HG02970 (cell line): ENCODE results near the gene ULBP2.
"Not testable (repeated sequence)": the region's sequence is repeated elsewhere in the genome, so short reads cannot be mapped to it uniquely, and the experiment has no call there.

Experiments
- ATAC-seq: cut with Tn5 transposase; IDR thresholded peaks from one replicate; pipeline ENCODE4 v1.9.1; 2021; ENCODE audit warnings: mild to moderate bottlenecking, moderate library complexity, moderate number of reproducible peaks; ENCODE audit not compliant: unreplicated experiment, low FRiP score

The ULBP2 gene

DNA sequence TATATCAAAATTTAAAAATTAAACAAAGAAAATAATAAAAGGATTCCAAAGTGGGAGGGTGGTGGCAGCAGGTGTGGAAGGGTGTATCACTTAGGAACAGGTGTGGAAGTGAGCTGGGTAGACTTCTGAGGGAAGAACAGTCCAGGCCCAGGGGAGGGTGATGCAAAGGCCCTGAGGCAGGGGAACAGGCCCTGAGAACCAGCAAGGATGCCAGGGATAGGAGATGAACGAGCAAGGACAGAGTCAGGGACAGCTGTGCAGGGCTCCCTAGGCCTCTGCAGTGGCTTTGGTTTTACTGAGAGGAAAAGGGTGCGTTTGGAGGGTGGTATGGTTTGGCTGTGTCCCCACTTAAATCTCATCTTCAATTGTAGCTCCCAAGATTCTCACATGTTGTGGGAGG, 34.5 kb upstream of the ULBP2 start:
- no peak for ATAC-seq

DNA sequence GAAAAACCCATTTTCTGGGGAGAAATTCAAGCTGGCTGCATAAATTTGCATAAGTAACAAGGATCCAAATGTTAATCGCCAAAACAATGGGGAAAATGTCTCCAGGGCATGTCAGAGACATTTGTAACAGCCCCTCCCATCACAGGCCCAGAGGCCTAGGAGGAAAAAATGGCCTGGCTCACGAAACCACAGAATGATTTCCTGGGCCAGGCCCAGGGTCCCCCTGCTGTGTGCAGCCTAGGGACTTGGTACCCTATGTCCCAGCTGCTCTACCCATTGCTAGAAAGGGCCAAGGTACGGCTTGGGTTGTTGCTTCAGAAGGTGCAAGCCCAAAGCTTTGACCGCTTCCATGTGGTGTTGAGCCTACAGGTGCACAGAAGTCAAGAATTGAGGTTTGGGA, 33.3 kb upstream of the ULBP2 start:
- not testable (repeated sequence) for ATAC-seq

DNA sequence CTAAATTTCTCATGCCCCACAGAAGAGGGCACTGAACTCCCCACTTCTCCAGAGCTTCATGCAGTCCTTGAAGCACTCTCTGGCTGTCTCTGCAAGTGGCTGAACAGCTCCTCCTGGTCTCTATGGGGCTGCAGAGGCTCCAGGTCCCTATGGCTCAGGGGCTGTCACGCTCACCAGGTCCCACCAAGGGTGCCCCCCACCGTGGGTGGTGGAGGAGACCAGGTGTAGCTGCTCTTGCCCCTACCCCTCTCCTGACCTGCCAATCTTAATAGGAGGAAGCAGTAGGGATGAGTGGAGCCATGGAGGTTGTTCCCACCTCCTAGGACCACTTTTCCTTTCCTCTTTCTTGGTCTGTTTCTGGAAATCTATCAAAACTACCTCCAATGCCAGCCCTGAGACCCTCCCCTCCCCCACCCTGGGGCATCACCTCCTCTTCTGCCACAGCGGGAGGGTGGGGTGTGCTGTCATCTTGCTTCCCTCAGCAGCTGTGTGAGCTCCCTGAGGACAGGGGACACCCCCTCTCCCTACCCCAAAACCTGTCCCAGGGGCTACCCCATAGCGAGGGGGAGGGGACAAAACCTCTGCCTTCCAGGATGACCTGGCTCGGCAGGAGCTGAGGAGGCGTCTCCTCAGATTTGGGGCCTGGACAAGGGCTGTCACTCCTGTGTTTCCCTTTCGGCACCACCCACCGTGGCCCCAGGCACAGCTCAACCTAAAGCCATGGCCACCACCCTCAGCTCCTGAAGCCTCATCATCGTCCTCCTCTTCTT, 31.9 kb upstream of the ULBP2 start:
- no peak for ATAC-seq

DNA sequence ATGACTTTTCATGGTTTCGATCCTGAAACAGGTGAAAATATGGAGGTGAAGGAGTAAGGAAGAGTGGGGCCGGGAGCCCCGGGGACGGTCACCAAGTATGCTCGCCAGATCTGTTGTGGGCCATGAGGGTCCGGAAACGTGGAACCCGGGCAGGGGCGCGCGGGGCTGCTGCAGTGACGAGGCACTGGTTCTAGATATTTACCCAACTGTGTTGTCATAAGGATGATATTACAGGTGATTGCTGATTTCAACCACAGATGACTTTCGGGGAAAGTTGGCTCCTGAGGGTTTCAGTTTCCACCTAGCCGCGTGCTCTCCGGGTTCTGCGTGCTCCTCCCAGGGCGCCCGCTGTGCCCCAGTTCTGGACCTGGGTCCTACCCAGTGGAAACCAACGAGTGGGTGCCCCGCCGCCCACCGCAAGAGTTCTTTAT, 31.1 kb upstream of the ULBP2 start:
- no peak for ATAC-seq

DNA sequence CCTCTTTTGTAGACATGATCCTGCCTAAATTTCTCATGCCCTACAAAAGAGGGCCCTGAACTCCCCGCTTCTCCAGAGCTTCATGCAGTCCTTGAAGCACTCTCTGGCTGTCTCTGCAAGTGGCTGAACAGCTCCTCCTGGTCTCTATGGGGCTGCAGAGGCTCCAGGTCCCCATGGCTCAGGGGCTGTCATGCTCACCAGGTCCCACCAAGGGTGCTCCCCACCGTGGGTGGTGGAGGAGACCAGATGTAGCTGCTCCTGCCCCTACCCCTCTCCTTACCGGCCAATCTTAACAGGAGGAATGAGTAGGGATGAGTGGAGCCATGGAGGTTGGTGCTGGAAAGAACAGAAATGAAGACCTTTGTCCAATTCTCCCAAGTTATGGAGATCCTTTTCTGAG, 29.1 kb upstream of the ULBP2 start:
- ATAC-seq = not testable (repeated sequence)

DNA sequence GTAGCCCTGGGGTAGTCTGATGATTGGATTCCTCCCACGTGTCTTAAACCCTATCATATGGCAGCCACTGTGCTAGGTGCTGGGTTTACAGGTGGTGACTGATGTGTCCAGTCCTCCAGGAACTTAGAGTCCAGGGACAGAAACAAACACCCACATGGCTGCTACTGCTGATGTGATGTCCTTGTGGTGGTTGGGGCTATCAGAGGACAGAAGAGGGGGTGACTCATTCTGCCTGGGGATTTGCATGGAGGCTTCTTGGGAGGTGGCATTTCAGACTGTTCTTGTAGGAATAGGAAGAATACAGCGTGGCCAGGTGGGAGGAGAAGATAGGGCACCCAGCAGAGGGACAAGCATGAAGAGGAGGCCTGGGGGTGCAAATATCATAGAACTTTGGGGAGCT, 28.7 kb upstream of the ULBP2 start:
- no peak for ATAC-seq

DNA sequence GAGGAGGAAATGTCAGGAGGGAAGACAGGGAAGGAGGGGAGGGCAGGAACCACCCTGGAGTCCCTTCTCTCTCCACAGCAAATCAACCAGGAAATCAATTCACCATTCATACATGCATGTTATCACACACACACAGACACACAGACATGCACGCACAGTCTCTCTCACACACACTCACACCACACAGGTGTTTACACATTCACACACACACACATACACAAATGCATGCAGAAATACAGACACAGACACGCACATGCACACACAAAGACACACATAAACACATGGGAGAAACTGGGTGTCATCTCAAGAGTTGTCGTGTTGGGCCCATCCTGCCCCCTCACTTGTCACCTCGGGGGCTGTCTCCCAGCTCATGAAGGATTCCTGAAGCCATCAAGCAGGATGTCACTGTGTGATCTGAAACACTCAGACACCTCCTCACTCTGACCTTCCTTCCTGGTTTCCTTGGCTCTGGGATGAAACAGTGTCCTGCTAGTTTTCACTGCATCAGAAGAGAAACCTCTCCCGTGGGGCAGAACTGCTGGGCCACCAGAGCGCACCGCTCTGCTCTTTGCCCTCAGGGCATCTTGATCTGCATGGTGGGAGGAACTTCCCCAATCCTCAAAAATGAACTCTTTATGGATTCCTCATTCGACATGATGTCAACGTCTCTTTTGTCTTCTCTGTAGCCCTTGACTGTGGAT, 28.1 kb upstream of the ULBP2 start:
- ATAC-seq = no peak

DNA sequence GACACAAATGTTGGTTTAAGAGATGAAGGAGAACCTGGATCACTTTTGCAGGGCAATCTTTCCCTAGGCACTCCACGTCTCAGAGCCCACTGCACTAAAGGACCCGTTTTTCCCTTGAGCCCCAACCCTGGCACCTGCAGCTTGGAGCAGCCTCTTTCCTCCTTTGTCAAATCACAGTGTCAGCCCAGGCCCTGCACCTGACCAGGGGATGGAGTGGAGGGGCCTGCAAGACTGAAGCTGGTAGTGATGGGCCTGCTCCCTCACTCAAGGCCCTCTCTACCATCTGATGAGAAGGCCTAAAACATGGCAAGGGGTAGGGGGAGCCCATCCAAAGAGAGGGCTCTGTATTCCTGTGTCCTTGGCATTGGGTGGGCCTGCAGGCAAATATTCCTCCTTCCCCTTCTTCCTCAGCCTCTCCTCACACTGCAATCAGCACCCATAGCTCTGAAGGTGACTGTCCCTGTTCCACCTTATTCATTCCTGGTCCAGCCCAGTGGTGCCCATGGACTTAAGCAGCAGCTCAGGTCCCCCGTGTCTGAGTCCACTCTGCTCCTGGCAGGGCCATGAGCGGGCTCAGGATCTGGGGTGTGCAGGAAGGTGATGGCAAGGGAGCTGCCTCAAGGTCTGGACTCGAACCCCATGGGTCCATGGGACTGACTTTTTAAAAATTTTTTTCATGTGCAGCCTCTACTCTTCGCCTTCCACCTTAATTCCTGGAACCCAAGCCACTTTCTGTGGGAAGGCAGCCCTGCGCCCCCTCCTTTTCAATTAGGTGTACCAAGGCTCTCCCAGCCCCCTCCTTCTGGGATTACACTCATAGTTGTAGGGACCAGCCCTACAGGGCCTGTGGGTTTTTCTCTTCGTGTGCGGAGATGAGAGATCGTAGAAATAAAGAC, 25.6 kb upstream of the ULBP2 start:
- no peak for ATAC-seq

DNA sequence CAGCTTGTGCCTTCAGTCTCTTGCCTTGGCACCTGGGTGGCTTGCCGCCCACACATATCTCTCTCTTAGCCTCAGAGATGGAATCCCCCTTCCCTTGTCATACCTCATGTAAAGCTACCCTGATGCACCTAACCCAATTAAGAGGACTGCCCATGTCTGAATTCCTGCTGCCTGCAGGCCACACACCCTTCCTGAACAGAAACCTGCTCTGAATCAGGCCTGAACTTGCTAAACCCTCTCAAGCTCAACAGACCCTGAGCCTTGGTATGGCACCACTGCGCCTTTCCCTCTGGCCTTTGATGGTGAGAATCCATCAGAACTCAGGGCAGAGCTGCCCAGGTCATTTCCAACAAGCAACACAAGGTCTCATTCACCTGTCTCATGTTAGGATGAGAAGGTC, 24.1 kb upstream of the ULBP2 start:
- no peak for ATAC-seq

DNA sequence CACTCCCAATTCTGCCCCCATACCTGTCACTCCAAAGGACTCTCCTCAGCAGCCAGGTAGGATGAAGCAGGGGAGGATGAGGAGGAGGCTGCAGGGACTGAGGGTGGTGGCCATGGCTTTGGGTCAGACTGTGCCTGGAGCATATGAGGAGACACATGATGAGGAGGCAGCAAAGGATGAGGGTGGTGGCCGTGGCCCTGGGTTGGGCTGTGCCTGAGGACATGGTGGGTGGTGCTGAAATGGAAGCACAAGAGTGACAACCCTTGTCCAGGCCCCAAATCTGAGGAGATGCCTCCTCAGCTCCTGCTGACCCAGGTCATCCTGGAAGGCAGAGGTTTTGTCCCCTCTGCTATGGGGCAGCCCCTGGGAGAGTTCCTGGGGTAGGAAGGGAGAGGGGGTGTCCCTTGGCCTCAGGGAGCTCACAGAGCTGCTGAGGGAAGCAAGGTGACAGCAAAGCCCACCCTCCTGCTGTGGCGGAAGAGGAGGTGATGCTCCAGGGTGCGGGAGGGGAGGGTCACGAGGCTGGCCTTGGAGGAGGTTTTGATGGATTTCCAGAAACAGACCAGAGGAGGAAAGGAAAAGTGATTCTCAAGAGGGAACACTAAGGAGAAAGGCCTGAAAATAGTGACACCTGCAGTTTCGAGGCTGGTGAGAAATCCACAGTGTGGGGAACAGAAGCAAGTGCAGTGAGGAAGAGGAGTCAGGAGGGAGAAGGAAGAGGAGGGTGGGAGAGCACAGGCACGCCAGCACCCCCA, 23.5 kb upstream of the ULBP2 start:
- no peak for ATAC-seq

DNA sequence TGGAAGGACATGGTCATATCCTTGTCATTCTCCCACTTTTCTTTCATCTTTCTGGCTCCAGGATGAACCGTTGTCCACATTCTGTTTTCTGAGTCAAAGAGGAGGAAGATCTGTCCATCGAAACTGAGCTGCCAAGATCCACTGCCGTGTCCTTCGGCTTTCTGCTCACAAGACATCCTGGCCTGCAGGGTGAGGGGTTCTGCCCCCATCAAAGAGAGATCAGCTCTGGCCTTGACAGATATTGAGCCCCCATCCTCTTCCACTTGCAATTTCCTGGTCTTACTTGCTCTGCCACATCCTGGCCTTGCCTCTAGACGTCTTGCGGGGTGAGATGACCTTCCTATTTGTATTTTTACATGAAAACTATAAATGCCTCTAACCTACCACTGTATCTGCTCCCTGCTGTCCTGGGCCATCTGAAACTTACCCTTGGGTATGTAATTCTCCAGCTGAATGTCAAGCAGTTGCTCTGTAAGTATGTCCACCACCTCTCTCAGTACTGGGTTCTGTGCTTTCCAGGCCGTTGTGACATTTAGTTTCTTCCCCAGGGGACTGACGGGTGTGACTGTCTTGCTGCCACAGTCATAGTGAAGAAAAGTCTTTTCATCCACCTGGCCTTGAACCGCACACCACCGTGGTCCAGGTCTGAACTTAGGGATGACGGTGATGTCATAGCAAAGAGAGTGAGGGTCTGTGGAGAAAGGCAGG, 22.5 kb upstream of the ULBP2 start:
- ATAC-seq = not testable (repeated sequence)

DNA sequence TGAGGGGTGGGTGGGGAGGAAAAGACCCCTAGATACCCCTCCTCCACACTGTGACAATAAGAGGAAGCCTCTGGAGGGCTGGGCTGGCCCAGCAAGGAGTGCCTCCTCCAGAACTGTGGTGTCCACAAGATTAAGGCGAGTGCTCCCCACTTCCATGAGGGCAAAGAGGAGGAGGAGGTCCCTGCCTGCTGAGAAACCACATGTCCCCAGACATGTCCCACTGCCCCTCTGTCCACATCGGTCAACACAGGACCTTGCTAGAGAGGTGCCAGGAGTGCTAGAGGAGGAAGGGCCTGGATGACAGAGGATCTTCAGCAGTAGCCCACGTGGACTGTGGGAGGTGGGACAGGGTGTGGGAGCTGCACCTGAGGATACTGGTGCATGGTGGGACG, 22.0 kb upstream of the ULBP2 start:
- ATAC-seq = no peak

DNA sequence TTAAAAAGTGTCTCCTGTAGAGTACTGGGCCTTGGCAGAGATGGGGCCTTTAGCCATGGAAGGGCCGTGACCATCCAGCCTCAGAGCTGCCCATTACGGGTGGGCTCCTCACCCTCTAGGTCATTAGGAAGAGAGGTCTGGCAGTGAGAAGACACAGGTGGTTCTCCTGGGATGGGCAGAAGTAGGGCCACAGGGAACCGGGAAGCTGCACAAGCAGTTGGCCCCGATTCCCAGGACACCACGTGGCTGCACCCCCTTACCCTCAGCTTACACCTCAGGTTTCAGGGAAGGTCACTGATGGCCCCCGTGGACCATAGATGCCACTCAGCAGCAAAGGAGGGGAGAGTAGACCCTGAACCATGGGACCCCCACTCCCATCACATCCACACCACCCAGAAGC, 20.5 kb upstream of the ULBP2 start:
- ATAC-seq = no peak

DNA sequence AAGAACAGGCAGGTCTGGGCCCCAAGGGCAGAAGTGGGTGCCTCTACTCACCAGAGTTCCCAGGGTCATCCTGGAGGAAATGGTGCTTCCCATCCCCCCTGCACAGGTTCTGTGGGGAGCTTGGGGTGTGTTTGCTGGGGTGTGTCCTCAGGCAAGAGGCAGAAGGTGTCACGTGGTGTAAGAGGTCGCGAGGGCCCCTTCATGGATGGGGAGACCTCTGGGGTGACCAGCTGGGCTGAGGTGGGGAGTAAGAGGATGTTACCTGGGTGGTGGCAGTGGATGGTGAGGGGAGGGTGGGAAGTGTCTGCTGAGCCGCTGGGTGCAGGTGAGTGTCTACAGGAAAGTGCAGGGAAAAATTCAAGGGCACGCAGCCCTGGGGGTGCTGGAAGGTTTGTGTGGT, 19.7 kb upstream of the ULBP2 start:
- not testable (repeated sequence) for ATAC-seq

DNA sequence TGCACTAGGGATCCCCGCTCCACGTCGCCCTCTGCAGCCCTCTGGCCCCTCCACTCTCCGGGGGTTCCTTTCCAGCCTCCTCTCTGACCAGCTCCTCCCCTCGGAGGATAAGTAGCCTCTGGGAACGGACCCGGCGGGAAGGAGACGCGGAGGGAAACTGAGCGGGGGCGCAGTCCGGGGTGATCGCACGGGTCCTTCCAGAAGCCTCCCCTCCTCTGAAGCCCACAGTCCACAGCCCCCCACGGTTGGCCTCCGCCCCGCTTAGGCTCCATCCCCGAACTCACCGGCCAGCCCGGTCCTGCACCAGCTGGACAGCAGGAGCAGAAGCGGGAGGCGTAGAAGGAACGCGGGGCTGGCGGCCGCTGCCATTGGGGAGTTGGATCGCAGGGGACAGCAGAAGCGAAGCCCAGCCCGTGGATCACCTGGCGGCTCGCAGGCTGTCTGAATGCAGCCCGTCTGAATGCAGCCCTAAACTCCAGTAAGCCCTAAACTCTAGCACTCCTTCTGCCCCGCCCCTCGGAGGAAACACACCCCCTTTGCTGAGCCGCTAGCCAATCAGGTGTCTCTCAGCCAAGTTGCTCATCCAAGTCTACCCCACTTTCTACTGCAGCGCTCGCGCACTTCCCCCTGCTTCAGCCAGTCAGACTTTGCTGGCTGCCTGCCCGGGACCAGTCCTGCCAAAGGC, 19.0 kb upstream of the ULBP2 start, which contains the start of gene RAET1G:
RAET1G (minus strand) TSS at position 480 of the 685 bp plus-strand sequence; CDS start at position 369, 111 bp downstream.
- ATAC-seq = no peak

DNA sequence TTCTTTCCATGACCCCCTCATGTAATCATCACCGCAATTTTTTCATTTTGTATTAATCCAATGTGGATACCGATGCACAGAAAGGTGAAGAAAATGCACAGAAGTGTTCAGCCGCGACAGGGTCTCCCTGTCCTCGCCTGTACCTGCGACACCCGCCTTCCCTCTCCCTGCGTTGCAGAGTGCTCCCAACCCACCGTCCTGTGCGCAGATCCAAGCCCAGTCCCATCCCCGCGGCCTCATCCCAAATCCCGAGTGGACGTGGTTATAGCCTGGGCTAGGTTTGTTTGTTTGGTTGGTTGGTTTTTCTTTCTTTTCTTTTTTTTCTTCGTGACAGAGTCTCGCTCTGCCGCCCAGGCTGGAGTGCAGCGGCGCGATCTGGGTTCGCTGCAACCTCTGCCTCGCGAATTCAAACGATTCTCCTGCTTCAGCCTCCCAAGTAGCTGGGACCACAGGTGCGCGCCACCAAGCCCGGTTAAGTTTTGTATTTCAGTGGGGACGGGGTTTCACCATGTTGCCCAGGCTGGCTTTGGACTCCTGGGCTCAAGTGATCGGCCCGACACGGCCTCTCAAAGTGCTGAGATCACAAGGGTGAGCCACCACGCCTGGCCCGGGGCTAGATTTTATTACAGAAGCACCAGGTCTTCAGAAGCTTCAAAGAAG, 18.4 kb upstream of the ULBP2 start:
- no peak for ATAC-seq

DNA sequence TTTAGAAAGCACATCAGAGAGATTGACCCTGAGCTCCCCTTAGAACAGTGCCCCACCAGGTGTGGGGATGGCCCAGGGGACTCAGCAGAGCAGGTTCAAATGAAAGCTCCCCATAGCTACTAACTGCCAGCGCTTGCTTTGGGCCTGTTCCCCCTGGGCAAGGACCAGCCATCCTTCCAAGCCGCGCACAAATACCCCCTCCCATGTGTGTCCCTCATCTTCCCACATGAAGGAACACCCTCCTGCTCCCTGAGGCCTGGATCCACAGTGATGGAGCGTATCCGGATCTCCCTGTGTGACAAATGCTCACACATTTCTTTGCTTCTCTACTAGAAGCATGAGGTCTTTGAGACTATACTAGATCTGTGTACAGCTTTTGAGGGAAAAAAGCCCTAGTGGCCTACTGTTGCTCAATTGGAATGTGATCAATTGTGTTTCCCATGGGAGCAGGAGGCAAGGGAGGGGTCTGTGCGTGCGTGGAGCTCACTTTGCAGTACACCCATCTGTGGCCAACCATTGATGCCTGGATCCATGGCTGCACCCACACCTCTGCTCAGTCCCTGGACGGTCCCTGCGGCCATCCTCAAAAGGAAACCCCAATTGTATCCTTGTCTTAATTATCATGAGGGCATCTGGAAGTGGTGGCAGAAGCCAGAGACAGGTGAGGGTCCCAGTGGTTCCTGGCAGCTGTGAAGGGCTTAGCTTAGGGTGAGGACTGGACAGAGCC, 17.4 kb upstream of the ULBP2 start:
- ATAC-seq = no peak

DNA sequence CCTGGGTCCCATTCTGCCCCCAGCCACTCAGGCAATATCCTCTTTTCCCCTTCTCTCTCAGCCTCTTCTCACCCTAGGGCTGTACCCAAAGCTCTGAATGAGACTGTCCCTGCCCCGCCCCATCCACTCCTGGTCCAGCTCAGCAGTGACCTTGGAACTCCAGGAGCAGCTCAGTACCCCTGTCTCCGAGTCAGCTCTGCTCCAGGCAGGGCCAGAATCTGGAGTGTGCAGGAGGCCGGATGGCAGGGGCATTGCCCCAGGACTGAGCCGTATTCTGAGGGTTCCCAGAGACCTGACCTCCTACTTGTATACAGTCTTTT, 16.9 kb upstream of the ULBP2 start:
- no peak for ATAC-seq
